NCI-H1930 (cell line): ENCODE data around the gene SYT1.
"Not testable (repeated sequence)": the region's sequence is repeated elsewhere in the genome, so short reads cannot be mapped to it uniquely, and the experiment has no call there.

Experiments used
- DNase-seq, 2 experiments: peaks; one replicate each; lab custom pipeline; 2025; lab: John Stamatoyannopoulos, UW

SYT1 gene

GRCh38 chr12:78966926-78967325, 102.4 kb downstream of the SYT1 start:
- no peak for DNase-seq

GRCh38 chr12:78968226-78968625, 103.7 kb downstream of the SYT1 start:
- no peak for DNase-seq

- DNase-seq: no peak
These were observed 105.5 kb downstream of the SYT1 start for GRCh38 chr12:78970041-78970440.

- peak; percentile 6 to 38 for DNase-seq
These were observed 112.8 kb downstream of the SYT1 start for GRCh38 chr12:78977304-78977867.

- DNase-seq: no peak
These were observed 129.7 kb downstream of the SYT1 start for GRCh38 chr12:78994168-78994791.

GRCh38 chr12:79000501-79000900, 135.9 kb downstream of the SYT1 start:
- DNase-seq: no peak

- DNase-seq: no peak
These were observed 136.8 kb downstream of the SYT1 start for GRCh38 chr12:79001404-79001803.

- no peak for DNase-seq
These were observed 141.7 kb downstream of the SYT1 start for GRCh38 chr12:79006306-79006705.

GRCh38 chr12:79008591-79008990, 144.0 kb downstream of the SYT1 start:
- no peak for DNase-seq

- no peak for DNase-seq
These were observed 148.1 kb downstream of the SYT1 start for GRCh38 chr12:79012636-79013035.

- DNase-seq: peak; percentile 88 to 90
These were observed 151.6 kb downstream of the SYT1 start for GRCh38 chr12:79016181-79016580.

GRCh38 chr12:79019672-79020071, 155.1 kb downstream of the SYT1 start:
- no peak for DNase-seq

GRCh38 chr12:79020106-79020505, 155.5 kb downstream of the SYT1 start:
- DNase-seq: no peak

- no peak for DNase-seq
These were observed 156.4 kb downstream of the SYT1 start for GRCh38 chr12:79021021-79021420.

GRCh38 chr12:79023261-79023660, 158.7 kb downstream of the SYT1 start:
- DNase-seq: no peak

- DNase-seq: no peak
These were observed 159.2 kb downstream of the SYT1 start for GRCh38 chr12:79023784-79024183.

- DNase-seq: no peak
These were observed 169.2 kb downstream of the SYT1 start for GRCh38 chr12:79033788-79034187.

- not testable (repeated sequence) for DNase-seq
These were observed 180.2 kb downstream of the SYT1 start for GRCh38 chr12:79044748-79045147.

GRCh38 chr12:79045149-79045703, 180.7 kb downstream of the SYT1 start:
- DNase-seq: not testable (repeated sequence)

- DNase-seq: no peak
These were observed 181.4 kb downstream of the SYT1 start for GRCh38 chr12:79046021-79046420.

- DNase-seq: no peak
These were observed 184.4 kb downstream of the SYT1 start for GRCh38 chr12:79048962-79049361.

GRCh38 chr12:79053394-79053793, 188.8 kb downstream of the SYT1 start:
- no peak for DNase-seq

GRCh38 chr12:79055926-79056674, 191.5 kb downstream of the SYT1 start:
- no peak for DNase-seq
